Fibroblast of lung (primary cell): ENCODE results near the gene SUPT5H. TPM values are rescaled to one million over a fixed set of nuclear protein-coding genes. Genes with fewer than 3 reads are reported as not detected.

ENCODE experiments used
- DNase-seq, 2 donors: peaks; one replicate each; pipeline versions ENCODE4 v3.0.0 to v3.0.0-alpha.2; 2010; ENCODE audit warnings: low read depth in 2 of 2
- H2AFZ ChIP-seq: 2 replicates; pipeline ENCODE4 v1.5.1; 2012; ENCODE audit warnings: low read length, control low read depth, inconsistent platforms
- H3K27ac ChIP-seq: 2 replicates; pipeline ENCODE4 v1.5.1; 2011; ENCODE audit warnings: low read length, control low read depth; ENCODE audit not compliant: insufficient read depth
- H3K27me3 ChIP-seq: 2 replicates; pipeline ENCODE4 v1.5.1; 2011; ENCODE audit warnings: mild to moderate bottlenecking, low read length; ENCODE audit not compliant: control insufficient read depth, insufficient read depth
- H3K36me3 ChIP-seq: 2 replicates; pipeline ENCODE4 v1.5.1; 2011; ENCODE audit warnings: low read length; ENCODE audit not compliant: control insufficient read depth, insufficient read depth
- H3K4me1 ChIP-seq: 2 replicates; pipeline ENCODE4 v1.5.1; 2011; ENCODE audit warnings: low read length; ENCODE audit not compliant: control insufficient read depth, insufficient read depth; ENCODE audit errors: extremely low read depth
- H3K4me2 ChIP-seq: 2 replicates; pipeline ENCODE4 v1.5.1; 2011; ENCODE audit warnings: low read length, control low read depth; ENCODE audit not compliant: insufficient read depth; ENCODE audit errors: extremely low read depth
- H3K4me3 ChIP-seq, 4 experiments: fragments of 200-600 bp in 1 of 4; sonication (generic) in 1 of 4; replicated peaks in 1 of 4; 2 replicates each; pipeline ENCODE4 v1.5.1; 2011 to 2016; ENCODE audit warnings: low read length in 4 of 4, low read depth in 3 of 4, mild to moderate bottlenecking in 3 of 4, control low read depth in 2 of 4, inconsistent platforms in 1 of 4, mixed read lengths in 1 of 4; ENCODE audit not compliant: insufficient read depth in 1 of 4; ENCODE audit errors: control extremely low read depth in 1 of 4
- H3K79me2 ChIP-seq: 2 replicates; pipeline ENCODE4 v1.5.1; 2012; ENCODE audit warnings: mild to moderate bottlenecking, low read length, inconsistent platforms; ENCODE audit not compliant: control insufficient read depth, insufficient read depth
- H3K9ac ChIP-seq: 2 replicates; pipeline ENCODE4 v1.5.1; 2011; ENCODE audit warnings: mild to moderate bottlenecking, low read length, control low read depth; ENCODE audit not compliant: insufficient read depth
- H3K9me3 ChIP-seq: 2 replicates; pipeline ENCODE4 v1.5.1; 2012; ENCODE audit warnings: low read depth, low read length; ENCODE audit not compliant: control insufficient read depth, insufficient read depth
- H4K20me1 ChIP-seq: 2 replicates; pipeline ENCODE4 v1.5.1; 2011; ENCODE audit warnings: low read length; ENCODE audit not compliant: control insufficient read depth, insufficient read depth; ENCODE audit errors: extremely low read depth
- EZH2 ChIP-seq: IDR thresholded peaks from 2 replicates; pipeline ENCODE4 v1.5.1; 2012; ENCODE audit warnings: low read length, control low read depth, mild to moderate bottlenecking; ENCODE audit errors: missing control alignments
- polyA plus RNA-seq, 2 donors: library from polyadenylated mRNA; depleted of rRNA in 1 of 2; stranded (reverse) in 1 of 2; unstranded in 1 of 2; fragments of >200 nt; gene quantifications; 2 replicates each; pipeline ENCODE4 v1.2.1, GENCODE V29; 2011 to 2012; ENCODE audit warnings: missing spikeins in 1 of 2
- total RNA-seq: library from RNA; depleted of rRNA; stranded (reverse); fragments of >200 nt; gene quantifications from 2 replicates; pipeline ENCODE4 v1.2.1, GENCODE V29; 2014
- TF ChIP-seq, protein P1 (sequence below), 2 donors: IDR thresholded peaks in 1 of 2; conservative IDR thresholded peaks in 1 of 2; 1 replicate in 1 of 2; 2 replicates in 1 of 2; pipeline ENCODE4 v1.5.1; 2011 to 2012; ENCODE audit warnings: low read length in 2 of 2, control low read depth in 1 of 2, inconsistent platforms in 1 of 2, low read depth in 1 of 2, mild to moderate bottlenecking in 1 of 2

The SUPT5H gene
- total and polyA plus RNA-seq, 2 donors (not counting 1 experiment from before 2014, with no cell fraction given), result 50.2 to 77.8 TPM

DNA sequence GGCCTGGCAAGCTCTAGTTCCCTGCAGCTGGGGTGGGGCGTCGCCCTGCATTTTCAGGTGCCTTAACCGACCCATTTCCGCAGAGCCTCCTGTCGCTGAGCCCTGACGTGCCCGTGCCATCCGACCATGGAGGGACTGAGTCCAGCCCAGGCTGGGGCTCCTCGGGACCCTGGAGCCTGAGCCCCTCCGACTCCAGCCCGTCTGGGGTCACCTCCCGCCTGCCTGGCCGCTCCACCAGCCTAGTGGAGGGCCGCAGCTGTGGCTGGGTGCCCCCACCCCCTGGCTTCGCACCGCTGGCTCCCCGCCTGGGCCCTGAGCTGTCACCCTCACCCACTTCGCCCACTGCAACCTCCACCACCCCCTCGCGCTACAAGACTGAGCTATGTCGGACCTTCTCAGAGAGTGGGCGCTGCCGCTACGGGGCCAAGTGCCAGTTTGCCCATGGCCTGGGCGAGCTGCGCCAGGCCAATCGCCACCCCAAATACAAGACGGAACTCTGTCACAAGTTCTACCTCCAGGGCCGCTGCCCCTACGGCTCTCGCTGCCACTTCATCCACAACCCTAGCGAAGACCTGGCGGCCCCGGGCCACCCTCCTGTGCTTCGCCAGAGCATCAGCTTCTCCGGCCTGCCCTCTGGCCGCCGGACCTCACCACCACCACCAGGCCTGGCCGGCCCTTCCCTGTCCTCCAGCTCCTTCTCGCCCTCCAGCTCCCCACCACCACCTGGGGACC, 37.6 kb upstream of the SUPT5H start:
- Histone ChIP-seq H3K9me3 (no peaks in the 10 kb centered on the region), H3K27me3 (no peaks in the 10 kb centered on the region), H2AFZ (no peak overlapping the region), H3K79me2 (peaks cover 38% of the 10 kb centered on the region), H3K27ac (peak overlapping the region; percentile 97), H3K4me1 (peaks cover 18% of the 10 kb centered on the region), H4K20me1 (peaks cover 6% of the 10 kb centered on the region), H3K9ac (peak overlapping the region; percentile 98), H3K36me3 (peaks cover 12% of the 10 kb centered on the region), H3K4me3 (peak overlapping the region; percentile 79 to 98 (median 96)), H3K4me2 (peak overlapping the region; percentile 83)
- peak in 1 of 2 donors; percentile 46 for DNase-seq
- TF ChIP-seq EZH2, result no peak
- TF ChIP-seq, protein P1, sequence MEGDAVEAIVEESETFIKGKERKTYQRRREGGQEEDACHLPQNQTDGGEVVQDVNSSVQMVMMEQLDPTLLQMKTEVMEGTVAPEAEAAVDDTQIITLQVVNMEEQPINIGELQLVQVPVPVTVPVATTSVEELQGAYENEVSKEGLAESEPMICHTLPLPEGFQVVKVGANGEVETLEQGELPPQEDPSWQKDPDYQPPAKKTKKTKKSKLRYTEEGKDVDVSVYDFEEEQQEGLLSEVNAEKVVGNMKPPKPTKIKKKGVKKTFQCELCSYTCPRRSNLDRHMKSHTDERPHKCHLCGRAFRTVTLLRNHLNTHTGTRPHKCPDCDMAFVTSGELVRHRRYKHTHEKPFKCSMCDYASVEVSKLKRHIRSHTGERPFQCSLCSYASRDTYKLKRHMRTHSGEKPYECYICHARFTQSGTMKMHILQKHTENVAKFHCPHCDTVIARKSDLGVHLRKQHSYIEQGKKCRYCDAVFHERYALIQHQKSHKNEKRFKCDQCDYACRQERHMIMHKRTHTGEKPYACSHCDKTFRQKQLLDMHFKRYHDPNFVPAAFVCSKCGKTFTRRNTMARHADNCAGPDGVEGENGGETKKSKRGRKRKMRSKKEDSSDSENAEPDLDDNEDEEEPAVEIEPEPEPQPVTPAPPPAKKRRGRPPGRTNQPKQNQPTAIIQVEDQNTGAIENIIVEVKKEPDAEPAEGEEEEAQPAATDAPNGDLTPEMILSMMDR (conservative IDR thresholded peaks at IDR 0.05 in 1 of 2, IDR thresholded peaks at IDR 0.05 in 1 of 2; ENCODE audit: low read depth in 1 of 2, low read length in 2 of 2), result no peak

DNA sequence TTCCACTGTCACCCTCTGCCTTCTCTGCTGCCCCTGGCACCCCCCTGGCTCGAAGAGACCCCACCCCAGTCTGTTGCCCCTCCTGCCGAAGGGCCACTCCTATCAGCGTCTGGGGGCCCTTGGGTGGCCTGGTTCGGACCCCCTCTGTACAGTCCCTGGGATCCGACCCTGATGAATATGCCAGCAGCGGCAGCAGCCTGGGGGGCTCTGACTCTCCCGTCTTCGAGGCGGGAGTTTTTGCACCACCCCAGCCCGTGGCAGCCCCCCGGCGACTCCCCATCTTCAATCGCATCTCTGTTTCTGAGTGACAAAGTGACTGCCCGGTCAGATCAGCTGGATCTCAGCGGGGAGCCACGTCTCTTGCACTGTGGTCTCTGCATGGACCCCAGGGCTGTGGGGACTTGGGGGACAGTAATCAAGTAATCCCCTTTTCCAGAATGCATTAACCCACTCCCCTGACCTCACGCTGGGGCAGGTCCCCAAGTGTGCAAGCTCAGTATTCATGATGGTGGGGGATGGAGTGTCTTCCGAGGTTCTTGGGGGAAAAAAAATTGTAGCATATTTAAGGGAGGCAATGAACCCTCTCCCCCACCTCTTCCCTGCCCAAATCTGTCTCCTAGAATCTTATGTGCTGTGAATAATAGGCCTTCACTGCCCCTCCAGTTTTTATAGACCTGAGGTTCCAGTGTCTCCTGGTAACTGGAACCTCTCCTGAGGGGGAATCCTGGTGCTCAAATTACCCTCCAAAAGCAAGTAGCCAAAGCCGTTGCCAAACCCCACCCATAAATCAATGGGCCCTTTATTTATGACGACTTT, 36.8 kb upstream of the SUPT5H start:
- Histone ChIP-seq H4K20me1 (peaks cover 6% of the 10 kb centered on the region), H3K27me3 (no peaks in the 10 kb centered on the region), H3K79me2 (peaks cover 38% of the 10 kb centered on the region), H2AFZ (no peak overlapping the region), H3K36me3 (peaks cover 12% of the 10 kb centered on the region), H3K9me3 (no peaks in the 10 kb centered on the region), H3K4me3 (peak overlapping the region; percentile 79 to 98 (median 96)), H3K4me1 (peaks cover 14% of the 10 kb centered on the region), H3K4me2 (peak overlapping the region; percentile 83), H3K9ac (peak overlapping the region; percentile 98), H3K27ac (peak overlapping the region; percentile 97)
- TF ChIP-seq EZH2, result no peak
- TF ChIP-seq, protein P1 (conservative IDR thresholded peaks at IDR 0.05 in 1 of 2, IDR thresholded peaks at IDR 0.05 in 1 of 2; ENCODE audit: low read depth in 1 of 2, low read length in 2 of 2), result no peak
- peak; percentile 38 to 70 for DNase-seq
